Measurements from ENCODE around the gene SDK2. TPM values are rescaled to one million over a fixed set of nuclear protein-coding genes. Genes with fewer than 3 reads are reported as not detected.

The SDK2 gene, protein sequence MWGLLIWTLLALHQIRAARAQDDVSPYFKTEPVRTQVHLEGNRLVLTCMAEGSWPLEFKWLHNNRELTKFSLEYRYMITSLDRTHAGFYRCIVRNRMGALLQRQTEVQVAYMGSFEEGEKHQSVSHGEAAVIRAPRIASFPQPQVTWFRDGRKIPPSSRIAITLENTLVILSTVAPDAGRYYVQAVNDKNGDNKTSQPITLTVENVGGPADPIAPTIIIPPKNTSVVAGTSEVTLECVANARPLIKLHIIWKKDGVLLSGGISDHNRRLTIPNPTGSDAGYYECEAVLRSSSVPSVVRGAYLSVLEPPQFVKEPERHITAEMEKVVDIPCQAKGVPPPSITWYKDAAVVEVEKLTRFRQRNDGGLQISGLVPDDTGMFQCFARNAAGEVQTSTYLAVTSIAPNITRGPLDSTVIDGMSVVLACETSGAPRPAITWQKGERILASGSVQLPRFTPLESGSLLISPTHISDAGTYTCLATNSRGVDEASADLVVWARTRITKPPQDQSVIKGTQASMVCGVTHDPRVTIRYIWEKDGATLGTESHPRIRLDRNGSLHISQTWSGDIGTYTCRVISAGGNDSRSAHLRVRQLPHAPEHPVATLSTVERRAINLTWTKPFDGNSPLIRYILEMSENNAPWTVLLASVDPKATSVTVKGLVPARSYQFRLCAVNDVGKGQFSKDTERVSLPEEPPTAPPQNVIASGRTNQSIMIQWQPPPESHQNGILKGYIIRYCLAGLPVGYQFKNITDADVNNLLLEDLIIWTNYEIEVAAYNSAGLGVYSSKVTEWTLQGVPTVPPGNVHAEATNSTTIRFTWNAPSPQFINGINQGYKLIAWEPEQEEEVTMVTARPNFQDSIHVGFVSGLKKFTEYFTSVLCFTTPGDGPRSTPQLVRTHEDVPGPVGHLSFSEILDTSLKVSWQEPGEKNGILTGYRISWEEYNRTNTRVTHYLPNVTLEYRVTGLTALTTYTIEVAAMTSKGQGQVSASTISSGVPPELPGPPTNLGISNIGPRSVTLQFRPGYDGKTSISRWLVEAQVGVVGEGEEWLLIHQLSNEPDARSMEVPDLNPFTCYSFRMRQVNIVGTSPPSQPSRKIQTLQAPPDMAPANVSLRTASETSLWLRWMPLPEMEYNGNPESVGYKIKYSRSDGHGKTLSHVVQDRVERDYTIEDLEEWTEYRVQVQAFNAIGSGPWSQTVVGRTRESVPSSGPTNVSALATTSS (N-terminal part only)
- total RNA-seq, result 0.48 and 3.1 TPM in 2 replicates

GRCh38 chr17:73644145-73645049, at the start of gene SDK2:
Gene SDK2 (minus strand): TSS chr17:73644445. CDS start chr17:73644088, 357 bp downstream.

DNA sequence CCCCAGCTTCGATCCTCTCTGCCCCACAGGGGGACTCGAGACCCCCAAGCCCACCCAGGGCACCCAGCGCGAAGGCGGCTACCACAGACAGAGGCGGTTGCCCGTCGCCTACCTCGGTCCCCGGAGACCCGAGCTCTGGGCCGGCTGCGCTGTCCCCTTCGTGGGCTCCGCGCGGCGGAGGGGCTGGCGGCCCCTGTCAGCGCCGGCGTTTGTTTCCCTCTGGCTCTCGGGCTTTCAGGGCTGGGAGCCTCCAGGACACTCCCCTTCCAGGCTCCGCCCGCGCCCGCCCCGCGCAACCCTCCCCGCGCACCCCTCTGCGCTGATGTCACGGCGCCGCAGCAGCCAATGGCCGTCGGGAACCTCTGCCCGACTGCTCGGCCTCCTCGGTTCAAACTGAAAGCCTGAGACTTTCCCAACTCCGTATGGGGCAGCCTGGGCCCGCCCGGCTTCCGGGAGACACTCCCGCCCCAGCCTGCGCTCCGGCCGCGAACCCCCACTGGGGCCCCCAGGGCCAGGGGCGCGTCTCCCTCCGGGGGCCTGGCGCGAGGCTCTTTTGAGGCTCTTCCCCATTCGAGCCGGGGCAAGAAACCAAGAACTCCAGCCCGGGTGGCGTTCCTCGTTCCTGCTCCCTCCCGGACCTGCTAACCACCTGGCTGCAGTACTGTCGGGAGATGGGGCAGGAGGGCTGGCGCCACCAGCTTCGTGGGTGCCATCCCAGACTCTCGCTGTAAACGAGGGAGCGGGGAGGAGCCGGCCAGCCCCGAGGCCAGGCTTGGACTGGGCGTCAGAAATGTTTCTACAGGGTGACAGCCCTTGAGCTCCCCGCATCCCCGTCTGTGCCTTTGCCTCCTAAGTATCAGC, 332.2 kb downstream of the SDK2 start, which contains the start of gene CDC42EP4:
Gene CDC42EP4 (minus strand): TSS at position 221 of the 861 bp plus-strand sequence. CDS start 25,501 bp downstream, outside the sequence.

Data from epithelial cell of alveolus of lung (primary cell).